Right lung (tissue), 5 donors: ENCODE measurements around the gene MCAM. TPM values are rescaled to one million over a fixed set of nuclear protein-coding genes. Genes with fewer than 3 reads are reported as not detected.

Experiments used
- DNase-seq, 2 donors: peaks; one replicate each; pipeline ENCODE4 v3.0.0-alpha.2; 2013
- polyA plus RNA-seq, 5 donors: library from polyadenylated mRNA; unstranded; fragments of 120-200 nt; gene quantifications; one replicate each; pipeline versions ENCODE4 v1.2.1 to v1.2.3, GENCODE V29; 2013; ENCODE audit warnings: inconsistent platforms in 1 of 5, low replicate concordance in 1 of 5; ENCODE audit not compliant: insufficient read length in 5 of 5, insufficient read depth in 1 of 5

The MCAM gene
- polyA plus RNA-seq, 5 donors = 89.3 to 139 (median 108) TPM

DNA sequence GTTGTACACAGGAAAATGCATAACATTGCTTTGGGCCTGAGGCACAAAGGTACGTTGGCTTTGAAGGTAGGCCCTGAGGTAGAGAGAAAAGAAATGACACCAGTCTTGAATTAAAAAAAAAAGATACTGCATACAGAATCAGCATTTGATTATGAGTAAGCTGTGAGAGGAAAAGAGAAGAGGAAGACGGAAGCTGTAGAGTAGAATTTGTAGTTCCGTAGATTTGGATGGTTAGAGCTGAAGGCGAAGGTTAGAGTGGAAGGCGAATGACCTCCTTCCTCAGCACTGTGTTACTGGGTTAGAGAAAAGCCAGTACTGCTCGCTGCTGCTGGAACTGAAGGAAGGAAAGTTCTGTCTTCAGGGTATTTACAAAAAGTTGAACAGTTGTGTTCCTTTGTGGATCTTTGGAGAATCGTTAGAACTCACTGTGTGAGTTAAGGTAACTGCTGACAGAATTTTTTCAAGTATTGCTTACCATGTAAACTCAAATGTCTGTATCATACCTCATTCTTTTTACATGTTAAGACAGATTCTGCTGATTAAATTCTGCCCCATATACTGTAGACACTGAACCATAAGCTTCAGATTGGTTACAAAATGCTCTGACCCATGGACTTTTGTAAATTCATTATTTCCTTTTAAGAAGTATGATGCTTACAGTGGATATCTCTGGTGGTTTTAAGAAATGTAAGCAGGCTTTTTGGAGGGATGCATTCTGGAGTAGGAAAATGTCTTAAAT lies 50.2 kb downstream of the MCAM start:
- DNase-seq = no peak

DNA sequence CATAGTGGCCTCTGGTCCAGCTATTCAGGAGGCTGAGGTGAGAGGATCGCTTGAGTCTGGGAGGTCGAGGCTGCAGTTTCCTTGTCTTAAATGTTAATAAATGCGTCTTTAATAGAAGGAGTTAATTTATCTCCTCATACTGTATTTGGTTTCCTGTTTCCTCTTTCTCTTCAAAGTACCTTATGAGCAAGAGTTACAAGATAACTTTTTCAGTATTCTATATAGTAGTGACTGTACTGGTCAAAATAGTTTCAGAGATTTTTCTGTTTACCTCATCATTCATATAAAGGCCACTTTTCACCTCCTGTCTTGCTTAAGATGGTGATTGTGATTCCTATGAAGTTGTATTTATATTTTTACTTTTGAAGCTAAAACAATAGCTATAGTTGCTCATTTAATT lies 50.9 kb downstream of the MCAM start:
- no peak for DNase-seq

DNA sequence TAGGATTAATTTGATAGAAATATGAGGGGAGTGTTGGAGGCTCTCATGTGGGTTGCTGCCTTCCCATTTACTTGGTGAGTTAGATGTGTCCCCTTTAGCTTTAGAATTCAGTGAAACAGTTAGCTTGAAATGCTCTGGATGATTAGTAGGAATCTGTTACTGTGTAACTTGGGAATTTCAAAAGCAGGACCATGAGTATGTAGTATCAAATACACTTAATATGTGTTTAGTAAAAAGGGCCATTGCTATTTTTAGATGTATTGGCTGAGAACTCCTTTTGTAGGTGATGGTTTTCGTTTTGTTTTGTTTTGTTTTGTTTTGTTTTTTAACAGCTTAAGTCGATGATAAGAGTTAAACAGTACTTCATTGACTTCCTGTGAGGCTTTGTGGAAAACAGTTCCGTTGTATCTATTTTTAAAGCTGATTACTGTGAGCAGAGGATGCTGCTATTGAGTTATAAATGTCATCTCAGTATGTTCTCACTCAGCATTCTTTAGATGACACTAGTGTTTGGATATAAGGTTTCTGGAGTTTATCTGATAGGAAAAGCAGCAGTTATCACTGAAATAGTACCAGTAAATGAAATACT lies 53.5 kb downstream of the MCAM start:
- DNase-seq = no peak

DNA sequence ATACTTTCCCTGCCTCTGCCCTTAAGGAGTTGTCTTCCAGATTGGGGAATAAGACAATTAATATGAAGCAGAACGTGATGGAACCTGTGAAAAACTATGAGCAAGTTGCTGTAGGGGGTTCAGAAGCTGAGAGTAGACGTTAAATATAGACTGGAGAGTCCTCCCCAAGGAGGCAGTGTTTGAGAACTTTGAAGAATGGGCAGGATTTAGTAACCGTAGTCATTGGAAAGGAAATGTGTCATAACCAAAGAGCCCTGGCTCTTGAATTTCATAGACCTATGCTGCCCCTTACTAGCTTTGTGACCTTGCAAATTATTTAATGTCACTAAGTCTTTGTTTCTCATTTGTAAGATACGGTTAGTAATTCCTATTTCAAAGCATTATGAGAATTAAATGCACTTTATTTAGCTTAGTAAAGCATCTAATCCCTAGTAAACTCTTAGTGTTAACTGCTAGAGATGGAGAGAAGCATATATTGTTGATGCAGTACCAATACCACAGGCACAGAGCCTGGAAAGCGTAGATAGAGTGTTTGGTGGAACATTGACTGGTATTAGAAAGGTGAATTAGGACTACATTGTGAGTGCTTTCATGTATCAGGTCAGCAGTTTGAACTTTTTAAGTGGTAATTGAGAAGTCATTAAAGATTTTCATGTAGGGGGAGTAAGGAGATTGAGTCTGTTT lies 54.1 kb downstream of the MCAM start:
- no peak for DNase-seq

DNA sequence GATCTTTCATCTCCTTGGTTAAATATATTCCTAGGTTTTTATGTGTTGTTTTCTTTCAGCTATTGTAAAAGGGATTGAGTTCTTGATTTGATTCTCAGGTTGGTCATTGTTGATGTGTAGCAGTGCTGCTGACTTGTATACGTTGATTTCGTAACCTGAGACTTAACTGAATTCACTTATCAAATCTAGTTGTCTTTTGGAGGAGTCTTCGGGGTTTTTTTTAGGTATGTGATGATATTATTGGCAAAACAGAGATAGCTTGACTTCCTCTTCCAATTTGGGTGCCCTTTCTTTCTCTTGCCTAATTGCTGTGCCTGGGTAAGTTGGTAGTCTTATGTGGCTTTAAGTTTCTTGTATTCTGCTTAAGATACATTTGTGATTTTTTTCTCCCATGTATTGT lies 57.9 kb downstream of the MCAM start:
- DNase-seq = no peak

Other genes starting within 250 kb of the MCAM start
- gene VPS11, start 249.3 kb downstream of the MCAM start, polyA plus RNA-seq = 10 to 100 TPM; 49.5 to 61.1 (median 54.0) TPM
- 10 to 100 TPM; 21.9 to 33.8 (median 25.8) TPM for gene HMBS, start 232.2 kb downstream of the MCAM start, polyA plus RNA-seq
- 10 to 100 TPM; 45.2 to 54.4 (median 51.1) TPM for gene DPAGT1, start 215.3 kb downstream of the MCAM start, polyA plus RNA-seq
- 1 to 10 TPM; 6.2 to 9.8 (median 9.0) TPM for gene C2CD2L, start 209.8 kb downstream of the MCAM start, polyA plus RNA-seq
- 10 to 100 TPM; 31.5 to 44.4 (median 36.4) TPM for gene HINFP, start 195.6 kb downstream of the MCAM start, polyA plus RNA-seq
- 1 to 10 TPM; 1.0 to 1.4 (median 1.2) TPM for gene ABCG4, start 168.1 kb downstream of the MCAM start, polyA plus RNA-seq
- gene NLRX1, start 148.4 kb downstream of the MCAM start, polyA plus RNA-seq = 10 to 100 TPM in 2 of 5 donors, 1 to 10 TPM in 3; 9.5 to 14.4 (median 9.9) TPM
- gene NHERF4, start 131.7 kb downstream of the MCAM start, polyA plus RNA-seq = 1 to 10 TPM in 3 of 5 donors, under 1 TPM in 2; 0.38 to 1.3 (median 1.1) TPM
- gene CBL, start 110.8 kb downstream of the MCAM start, polyA plus RNA-seq = 10 to 100 TPM; 16.1 to 22.8 (median 20.5) TPM
- gene RNF26, start 17.4 kb upstream of the MCAM start, polyA plus RNA-seq = 10 to 100 TPM; 26.7 to 30.3 (median 28.9) TPM
- 10 to 100 TPM; 36.0 to 70.5 (median 41.8) TPM for gene C1QTNF5, start 23.8 kb upstream of the MCAM start, polyA plus RNA-seq
- gene MFRP, start 29.6 kb upstream of the MCAM start, polyA plus RNA-seq = under 1 TPM in 2 of 5 donors, not detected in 3; 0.06 TPM
- gene USP2, start 64.6 kb upstream of the MCAM start, polyA plus RNA-seq = 1 to 10 TPM; 2.0 to 6.2 (median 3.8) TPM
- 10 to 100 TPM; 34.0 to 62.8 (median 42.0) TPM for gene THY1, start 106.0 kb upstream of the MCAM start, polyA plus RNA-seq